Neuronal stem cell (in vitro differentiated cells): ENCODE measurements around the gene TEDDM1.
"Not testable (repeated sequence)": the region's sequence is repeated elsewhere in the genome, so short reads cannot be mapped to it uniquely, and the experiment has no call there.

Experiments used
- DNase-seq: peaks from one replicate; pipeline ENCODE4 v3.0.0-alpha.2; 2013; ENCODE audit warnings: low spot score
- H2AFZ ChIP-seq: one replicate; pipeline ENCODE4 v1.6.1; 2013; ENCODE audit warnings: mild to moderate bottlenecking, low read length, inconsistent platforms
- H2AK5ac ChIP-seq: 2 replicates; pipeline ENCODE4 v1.6.1; 2013; ENCODE audit warnings: low read depth, mild to moderate bottlenecking, inconsistent platforms, low read length, moderate library complexity, mixed read lengths
- H2BK120ac ChIP-seq: 2 replicates; pipeline ENCODE4 v1.6.1; 2013; ENCODE audit warnings: low read depth, mild to moderate bottlenecking, inconsistent platforms, low read length, moderate library complexity, mixed read lengths
- H2BK12ac ChIP-seq: one replicate; pipeline ENCODE4 v1.6.1; 2013; ENCODE audit warnings: low read length, inconsistent platforms
- H2BK15ac ChIP-seq: 2 replicates; pipeline ENCODE4 v1.6.1; 2013; ENCODE audit warnings: mild to moderate bottlenecking, low read length, inconsistent platforms, mixed read lengths
- H2BK5ac ChIP-seq: one replicate; pipeline ENCODE4 v1.6.1; 2013; ENCODE audit warnings: inconsistent platforms, mild to moderate bottlenecking, low read length, moderate library complexity
- H3K14ac ChIP-seq: one replicate; pipeline ENCODE4 v1.6.1; 2013; ENCODE audit warnings: low read length, inconsistent platforms
- H3K18ac ChIP-seq: 2 replicates; pipeline ENCODE4 v1.6.1; 2013; ENCODE audit warnings: low read length, inconsistent platforms
- H3K23ac ChIP-seq: 2 replicates; pipeline ENCODE4 v1.6.1; 2013; ENCODE audit warnings: low read depth, mild to moderate bottlenecking, mixed read lengths, low read length, inconsistent platforms; ENCODE audit not compliant: poor library complexity
- H3K27ac ChIP-seq: replicated peaks from 3 replicates; pipeline ENCODE4 v1.5.1; 2013; ENCODE audit warnings: low read length, inconsistent platforms
- H3K27me3 ChIP-seq, 3 experiments: 2 replicates each; pipeline ENCODE4 v1.6.1; 2013; ENCODE audit warnings: low read length in 3 of 3, mild to moderate bottlenecking in 2 of 3, inconsistent platforms in 1 of 3, low read depth in 1 of 3, mixed read lengths in 1 of 3, moderate library complexity in 1 of 3; ENCODE audit not compliant: control insufficient read depth in 3 of 3, insufficient read depth in 3 of 3
- H3K36me3 ChIP-seq, 2 donors: replicated peaks in 1 of 2; 2 replicates each; pipeline ENCODE4 v1.6.1; 2013; ENCODE audit warnings: low read length in 2 of 2; ENCODE audit not compliant: control insufficient read depth in 2 of 2, insufficient read depth in 2 of 2
- H3K4ac ChIP-seq: 2 replicates; pipeline ENCODE4 v1.6.1; 2013; ENCODE audit warnings: inconsistent platforms, mild to moderate bottlenecking, low read length, moderate library complexity
- H3K4me1 ChIP-seq, 2 donors: 1 replicate in 1 of 2; 2 replicates in 1 of 2; pipeline ENCODE4 v1.6.1; 2013; ENCODE audit warnings: low read length in 2 of 2, low read depth in 1 of 2; ENCODE audit not compliant: control insufficient read depth in 2 of 2, insufficient read depth in 1 of 2
- H3K4me2 ChIP-seq: one replicate; pipeline ENCODE4 v1.6.1; 2013; ENCODE audit warnings: mild to moderate bottlenecking, low read length, inconsistent platforms; ENCODE audit not compliant: insufficient read depth, poor library complexity, severe bottlenecking
- H3K4me3 ChIP-seq, 2 donors: 2 replicates each; pipeline ENCODE4 v1.5.1; 2013; ENCODE audit warnings: low read length in 2 of 2, mild to moderate bottlenecking in 2 of 2, inconsistent platforms in 1 of 2, moderate library complexity in 1 of 2
- H3K79me1 ChIP-seq: one replicate; pipeline ENCODE4 v1.6.1; 2013; ENCODE audit warnings: low read depth, mild to moderate bottlenecking, inconsistent platforms, low read length, moderate library complexity
- H3K9ac ChIP-seq: one replicate; pipeline ENCODE4 v1.6.1; 2013; ENCODE audit warnings: mild to moderate bottlenecking, low read depth, low read length, inconsistent platforms; ENCODE audit not compliant: poor library complexity
- H3K9me3 ChIP-seq, 2 donors: replicated peaks in 1 of 2; 2 replicates each; pipeline versions ENCODE3 to v1.6.1; 2013; ENCODE audit warnings: low read length in 2 of 2, mild to moderate bottlenecking in 2 of 2, inconsistent platforms in 1 of 2, low read depth in 1 of 2, mixed read lengths in 1 of 2, moderate library complexity in 1 of 2; ENCODE audit not compliant: control insufficient read depth in 2 of 2, insufficient read depth in 1 of 2
- H4K8ac ChIP-seq: one replicate; pipeline ENCODE4 v1.6.1; 2013; ENCODE audit warnings: low read depth, mild to moderate bottlenecking, inconsistent platforms, low read length, moderate library complexity
- H4K91ac ChIP-seq: one replicate; pipeline ENCODE4 v1.6.1; 2013; ENCODE audit warnings: low read length, low read depth, mild to moderate bottlenecking, inconsistent platforms; ENCODE audit not compliant: poor library complexity
- whole genome bisulfite sequencing, 2 donors: extraction: QIAGEN DNeasy Blood & Tissue Kit; methylation state at CpG; one replicate each; pipeline ENCODE4 v1.1.7; 2013; ENCODE audit warnings: missing lambda C conversion rate in 2 of 2, mixed read lengths in 1 of 2; ENCODE audit not compliant: insufficient read length in 2 of 2, insufficient replicate concordance in 1 of 2; ENCODE audit errors: extremely low coverage in 2 of 2; 5-methylcytosine and 5-hydroxymethylcytosine counted together

Gene TEDDM1

GRCh38 chr1:182381962-182382819 lies 18.3 kb downstream of the TEDDM1 start:
- Histone ChIP-seq H3K4me2 (no peak overlapping the region), H2BK12ac (no peak overlapping the region), H2AK5ac (no peak overlapping the region), H3K4me3 (no peak overlapping the region), H2BK5ac (no peak overlapping the region), H2BK15ac (no peak overlapping the region), H3K4ac (no peak overlapping the region), H3K79me1 (no peaks in the 10 kb centered on the region), H2BK120ac (no peak overlapping the region), H3K4me1 (peaks cover 0 to 2% of the 10 kb centered on the region in 2 donors), H4K8ac (no peak overlapping the region), H3K14ac (no peak overlapping the region), H2AFZ (no peak overlapping the region), H3K36me3 (peaks cover 40 to 63% of the 10 kb centered on the region in 2 donors), H4K91ac (no peak overlapping the region), H3K27ac (no peak overlapping the region), H3K9ac (no peak overlapping the region), H3K18ac (no peak overlapping the region), H3K27me3 (no peaks in the 10 kb centered on the region), H3K9me3 (no peaks in the 10 kb centered on the region), H3K23ac (no peak overlapping the region)
- DNase-seq, result no peak
- no CpG with 5 or more reads among the region's 9 CpGs for WGBS, 2 donors

DNA sequence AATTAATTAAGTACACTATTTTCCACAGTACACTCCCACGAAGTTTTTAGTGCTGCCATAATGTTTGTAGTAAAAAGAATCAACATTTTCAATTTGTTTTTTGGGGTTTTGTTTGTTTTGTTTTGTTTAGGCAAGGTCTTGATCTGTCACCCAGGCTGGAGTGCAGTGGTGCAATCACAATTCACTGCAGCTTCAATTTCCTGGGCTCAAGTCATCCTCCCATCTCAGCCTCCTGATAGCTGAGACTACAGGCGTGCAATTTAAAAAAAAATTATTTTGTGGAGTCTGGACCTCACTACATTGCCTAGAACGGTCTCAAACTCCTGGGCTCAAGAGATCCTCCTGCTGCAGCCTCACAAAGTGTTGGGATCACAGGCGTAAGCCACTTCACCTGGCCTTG lies 20.3 kb downstream of the TEDDM1 start:
- Histone ChIP-seq H2BK12ac (no peak overlapping the region), H3K4me2 (no peak overlapping the region), H3K4ac (no peak overlapping the region), H4K8ac (no peak overlapping the region), H3K27ac (no peak overlapping the region), H3K23ac (no peak overlapping the region), H3K79me1 (no peaks in the 10 kb centered on the region), H2BK15ac (no peak overlapping the region), H3K9me3 (no peaks in the 10 kb centered on the region), H4K91ac (no peak overlapping the region), H2AFZ (no peak overlapping the region), H2BK5ac (no peak overlapping the region), H3K4me3 (no peak overlapping the region), H2AK5ac (no peak overlapping the region), H3K27me3 (no peaks in the 10 kb centered on the region), H3K4me1 (no peaks in the 10 kb centered on the region), H3K18ac (no peak overlapping the region), H2BK120ac (no peak overlapping the region), H3K9ac (no peak overlapping the region), H3K14ac (no peak overlapping the region), H3K36me3 (peaks cover 21 to 43% of the 10 kb centered on the region in 2 donors)
- no peak for DNase-seq
- WGBS, 2 donors, result no CpG with 5 or more reads among the region's 4 CpGs

DNA sequence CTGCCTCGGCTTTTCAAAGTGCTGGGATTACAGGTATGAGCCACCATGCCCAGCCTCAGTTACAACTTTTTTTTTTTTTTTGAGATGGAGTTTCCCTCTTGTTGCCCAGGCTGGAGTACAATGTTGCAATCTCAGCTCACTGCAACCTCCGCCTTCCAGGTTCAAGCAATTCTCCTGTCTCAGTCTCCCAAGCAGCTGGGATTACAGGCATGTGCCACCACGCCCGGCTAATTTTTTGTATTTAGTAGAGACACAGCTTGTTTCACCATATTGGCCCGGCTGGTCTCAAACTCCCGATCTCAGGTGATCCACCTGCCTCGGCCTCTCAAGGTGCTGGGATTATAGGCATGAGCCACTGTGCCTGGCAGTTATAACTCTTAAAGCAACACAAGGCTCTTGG lies 20.7 kb downstream of the TEDDM1 start:
- H3K9ac ChIP-seq, H3K4ac ChIP-seq, DNase-seq, H2BK120ac ChIP-seq, H4K8ac ChIP-seq, H3K4me1 ChIP-seq, H3K18ac ChIP-seq, H2AFZ ChIP-seq, H3K27me3 ChIP-seq, H3K27ac ChIP-seq, H4K91ac ChIP-seq, H3K9me3 ChIP-seq, H2AK5ac ChIP-seq, H2BK12ac ChIP-seq, H2BK5ac ChIP-seq, H2BK15ac ChIP-seq, H3K23ac ChIP-seq, H3K4me2 ChIP-seq, H3K4me3 ChIP-seq, H3K79me1 ChIP-seq, H3K14ac ChIP-seq: not testable (repeated sequence)
- H3K36me3 ChIP-seq, result peaks cover 19 to 38% of the 10 kb centered on the region in 2 donors
- WGBS, 2 donors, result no CpG with 5 or more reads among the region's 7 CpGs

DNA sequence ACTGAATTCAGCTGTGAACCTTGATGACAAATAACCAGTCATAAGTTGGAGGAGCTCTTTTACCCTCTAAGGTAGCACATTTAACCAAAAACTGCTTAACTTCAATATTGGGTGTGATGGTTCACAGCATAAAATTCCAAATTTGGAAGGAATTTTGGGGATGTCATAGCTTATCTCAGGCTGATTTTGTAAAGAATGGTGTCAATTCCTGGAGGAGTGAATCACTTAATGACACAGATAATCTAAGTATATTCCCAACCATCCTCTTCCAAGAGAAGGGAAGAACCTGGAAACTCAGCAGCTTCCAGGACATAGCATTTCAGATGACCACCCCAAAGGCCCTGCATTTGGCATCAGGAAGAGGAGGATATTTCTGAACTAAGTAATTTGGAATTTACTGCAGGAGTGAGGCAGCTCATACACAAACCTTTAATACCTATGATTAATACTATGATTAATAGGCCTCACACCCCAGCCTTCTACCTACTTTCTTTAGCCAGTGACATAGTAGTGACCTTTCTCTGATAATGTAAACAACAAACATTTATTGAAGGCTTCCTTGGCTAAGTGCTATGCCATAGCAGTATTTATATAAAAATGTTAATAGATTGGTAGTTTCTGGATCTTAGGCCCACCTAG lies 23.4 kb downstream of the TEDDM1 start:
- Histone ChIP-seq H3K9me3 (no peaks in the 10 kb centered on the region), H3K4me3 (no peak overlapping the region), H2BK15ac (no peak overlapping the region), H3K14ac (no peak overlapping the region), H3K4ac (no peak overlapping the region), H3K79me1 (no peaks in the 10 kb centered on the region), H3K23ac (no peak overlapping the region), H2AK5ac (no peak overlapping the region), H3K27ac (no peak overlapping the region), H2AFZ (no peak overlapping the region), H3K36me3 (peaks cover under 1 to 11% of the 10 kb centered on the region in 2 donors), H4K91ac (no peak overlapping the region), H2BK12ac (no peak overlapping the region), H3K27me3 (no peaks in the 10 kb centered on the region), H3K4me2 (no peak overlapping the region), H3K4me1 (peaks cover 0 to 2% of the 10 kb centered on the region in 2 donors), H2BK5ac (no peak overlapping the region), H4K8ac (no peak overlapping the region), H3K18ac (no peak overlapping the region), H2BK120ac (no peak overlapping the region), H3K9ac (no peak overlapping the region)
- no peak for DNase-seq
